DMS114 treated with DMSO at 0.1 percent for 48 hours (cell line): ENCODE data around the gene C1GALT1C1L.
"Not testable (repeated sequence)": the region's sequence is repeated elsewhere in the genome, so short reads cannot be mapped to it uniquely, and the experiment has no call there.

Experiments
- DNase-seq: peaks from one replicate; lab custom pipeline; 2025; ENCODE audit not compliant: unreplicated experiment; lab: John Stamatoyannopoulos, UW

Gene C1GALT1C1L

DNA sequence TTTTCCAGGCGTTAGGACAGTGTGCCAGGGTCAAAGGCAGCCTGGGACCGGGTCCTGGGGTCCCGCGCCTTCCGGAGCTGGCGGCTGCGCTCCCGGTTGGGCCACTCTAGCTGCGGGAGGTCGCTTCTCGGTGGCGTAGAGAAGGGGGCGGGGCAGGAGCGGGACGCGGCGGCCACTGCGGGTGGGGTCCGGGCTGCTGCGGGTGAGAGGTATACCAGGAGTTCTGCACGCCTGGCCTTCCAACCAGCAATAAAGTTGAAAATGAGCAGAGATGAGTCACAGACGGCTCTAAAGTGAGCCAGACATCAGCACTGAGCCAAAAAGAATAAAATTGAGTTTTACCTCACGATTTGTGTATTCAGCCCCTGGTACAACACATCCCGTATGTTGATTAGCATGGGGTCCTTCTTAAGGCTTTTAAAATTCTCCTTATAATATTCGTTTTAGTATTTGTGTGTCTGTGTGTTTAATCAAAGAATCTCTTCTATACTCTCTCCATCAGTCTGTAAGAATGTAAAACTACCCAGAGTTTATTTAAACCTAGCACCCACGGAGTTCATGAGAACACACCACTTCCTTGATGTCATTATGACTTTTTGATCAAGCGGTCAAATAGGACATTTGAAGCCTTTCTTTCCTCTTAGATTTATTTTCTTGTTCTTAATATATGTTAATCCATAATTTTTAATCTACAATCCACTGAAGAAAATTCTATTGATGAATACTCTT lies at the start of gene C1GALT1C1L:
Gene C1GALT1C1L, minus strand, starts transcription at position 108 of the 729 bp plus-strand sequence. Its CDS starts 107 bp downstream, at position 1.
- no peak for DNase-seq

DNA sequence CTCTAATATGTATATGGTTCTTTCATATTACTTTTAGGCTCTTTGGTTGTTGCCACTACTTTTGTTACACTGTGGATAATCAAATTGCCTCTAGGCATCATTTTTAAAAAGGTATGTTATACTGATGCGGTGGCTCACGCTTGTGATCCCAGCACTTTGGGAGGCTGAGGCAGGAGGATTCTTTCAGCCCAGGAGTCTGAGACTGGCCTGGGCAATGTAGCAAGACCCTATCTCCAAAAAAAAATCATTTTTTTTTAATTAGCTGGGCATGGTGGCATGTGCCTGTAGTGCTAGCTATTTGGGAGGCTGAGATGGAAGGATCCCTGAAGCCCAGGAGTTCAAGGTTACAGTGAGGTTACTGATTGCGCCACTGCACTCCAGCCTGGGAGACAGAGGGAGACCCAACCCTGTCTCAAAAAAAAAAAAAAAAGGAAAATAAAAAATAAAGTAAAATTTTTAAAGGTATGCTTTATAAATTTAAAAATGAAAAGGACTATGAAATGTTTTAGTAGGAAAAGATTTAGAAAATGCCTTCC lies 49.5 kb upstream of the C1GALT1C1L start:
- DNase-seq: no peak

- no peak for DNase-seq
Observed at GRCh38 chr2:43724728-43725526, 48.7 kb upstream of the C1GALT1C1L start.

DNA sequence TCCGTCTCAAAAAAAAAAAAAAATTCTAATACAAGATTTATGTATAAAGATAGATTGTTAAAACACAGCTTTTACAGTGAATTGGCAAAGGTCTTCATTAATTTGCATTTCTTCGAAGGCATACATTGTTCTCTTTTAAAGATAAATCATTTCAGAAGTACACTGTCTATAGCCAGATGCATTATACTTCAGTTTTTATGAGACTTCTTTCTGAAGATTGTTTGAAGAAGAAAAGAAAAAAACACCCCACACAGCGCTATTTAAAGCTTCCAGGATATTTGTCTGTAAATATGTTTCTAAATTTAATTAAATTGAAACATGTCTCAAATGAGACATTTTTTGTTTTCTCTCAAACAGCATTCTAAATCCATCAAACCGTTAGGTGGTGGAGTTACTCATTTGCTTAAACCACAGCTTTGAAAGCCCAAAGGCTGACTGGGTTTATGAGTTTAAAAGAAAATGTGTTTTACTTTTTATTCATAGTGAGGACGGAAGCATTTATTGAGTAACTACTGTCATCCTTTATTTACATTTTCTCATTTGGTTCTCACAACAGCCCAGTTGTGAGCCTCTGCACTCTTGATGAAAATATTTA lies 42.4 kb upstream of the C1GALT1C1L start:
- DNase-seq: no peak

DNA sequence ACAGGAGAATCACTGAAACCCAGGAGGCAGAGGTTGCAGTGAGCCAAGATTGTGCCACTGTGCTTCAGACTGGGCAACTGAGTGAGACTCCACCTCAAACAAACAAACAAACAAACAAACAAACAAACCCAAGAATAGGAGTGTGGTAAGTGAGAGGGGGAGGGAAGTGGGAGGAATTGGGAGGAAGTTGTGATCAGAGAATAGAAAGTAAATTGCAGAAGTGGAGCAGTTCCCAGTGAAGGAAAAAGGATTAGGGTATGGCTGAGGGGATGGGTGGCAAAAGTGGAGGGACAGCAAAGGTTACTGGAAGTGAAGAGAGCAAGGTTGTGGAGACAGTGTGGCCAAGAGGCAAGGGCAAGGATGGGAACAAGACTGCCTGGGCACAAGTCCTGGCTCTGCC lies 41.1 kb upstream of the C1GALT1C1L start:
- no peak for DNase-seq

DNA sequence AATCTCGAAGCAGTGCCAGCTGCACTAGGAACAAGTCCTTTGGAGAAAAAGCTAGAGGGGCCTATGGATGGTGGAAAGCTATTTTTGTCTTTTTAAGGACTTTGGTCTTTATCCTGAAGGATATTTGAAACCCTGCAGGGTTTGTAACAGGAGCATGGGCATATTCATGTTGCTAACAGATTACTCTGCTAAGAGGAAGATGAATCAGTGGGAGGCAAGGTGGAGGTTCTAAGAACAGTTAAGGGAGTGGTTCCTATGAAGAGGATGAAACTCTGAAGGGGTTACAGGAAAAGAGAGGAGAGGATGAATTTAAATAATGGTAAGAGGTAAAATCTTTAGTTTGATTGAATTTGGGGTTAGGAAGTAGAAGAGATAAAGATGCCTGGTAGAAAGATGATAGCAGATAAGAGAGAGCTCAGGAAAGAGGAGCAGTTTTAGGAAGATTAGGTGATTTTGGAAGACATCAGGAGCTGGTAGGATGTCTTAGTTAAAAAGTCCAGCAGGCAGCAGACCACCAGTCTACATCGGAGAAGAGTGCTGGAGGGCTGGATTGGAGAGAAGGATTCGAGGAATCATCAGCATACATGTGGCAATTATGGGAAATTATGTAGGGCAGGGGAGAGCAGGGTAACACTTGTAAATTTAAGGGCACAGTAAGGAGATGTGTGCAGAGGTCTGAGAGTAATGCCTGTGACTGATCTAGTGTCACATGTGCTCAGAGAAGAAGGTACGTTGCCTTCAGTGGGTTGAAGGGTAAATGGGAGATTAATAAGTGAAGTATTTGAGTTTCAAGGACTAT lies 39.3 kb upstream of the C1GALT1C1L start:
- no peak for DNase-seq

GRCh38 chr2:43714164-43714563 lies 37.9 kb upstream of the C1GALT1C1L start:
- DNase-seq: no peak

GRCh38 chr2:43710866-43711265 lies 34.6 kb upstream of the C1GALT1C1L start:
- DNase-seq: no peak

DNA sequence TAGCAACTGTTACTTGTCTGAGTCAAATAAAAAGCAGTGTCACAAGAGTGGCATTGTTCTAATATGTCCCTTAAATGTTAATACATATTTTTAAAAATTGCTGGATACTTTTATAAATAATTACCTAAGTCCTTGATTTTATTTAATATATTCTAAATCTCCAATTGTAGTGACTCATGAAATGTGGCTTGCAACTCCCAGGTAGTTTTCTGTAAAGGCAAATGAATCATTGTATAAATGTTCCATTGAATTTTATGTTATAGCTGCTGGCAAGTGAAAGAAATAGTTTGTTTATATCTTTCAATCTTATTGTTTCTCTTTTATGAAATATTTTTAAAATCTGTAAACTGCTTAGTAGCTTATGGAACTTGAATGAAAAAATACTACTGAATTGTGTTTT lies 32.7 kb upstream of the C1GALT1C1L start:
- no peak for DNase-seq

DNA sequence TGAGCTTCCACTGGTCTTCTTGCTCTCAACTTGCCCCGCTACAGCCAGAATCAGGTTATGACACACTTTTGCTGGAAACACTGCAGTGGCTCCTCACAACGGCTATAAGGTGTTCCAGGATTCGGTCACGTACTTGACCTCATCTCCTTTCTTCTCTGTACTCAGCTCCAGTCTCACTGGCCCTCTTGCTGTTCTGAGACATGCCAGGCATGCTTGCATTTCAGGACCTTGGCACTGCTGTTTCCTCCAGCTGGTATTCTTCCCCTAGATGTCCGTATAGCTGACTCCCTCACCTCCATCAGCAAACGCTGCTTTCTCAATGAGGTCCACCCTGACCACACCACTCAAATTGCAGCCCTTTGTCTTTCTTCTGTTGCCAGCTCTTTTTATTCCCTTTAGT lies 31.9 kb upstream of the C1GALT1C1L start:
- no peak for DNase-seq

- no peak for DNase-seq
Observed at GRCh38 chr2:43707255-43708015, 31.2 kb upstream of the C1GALT1C1L start.

DNA sequence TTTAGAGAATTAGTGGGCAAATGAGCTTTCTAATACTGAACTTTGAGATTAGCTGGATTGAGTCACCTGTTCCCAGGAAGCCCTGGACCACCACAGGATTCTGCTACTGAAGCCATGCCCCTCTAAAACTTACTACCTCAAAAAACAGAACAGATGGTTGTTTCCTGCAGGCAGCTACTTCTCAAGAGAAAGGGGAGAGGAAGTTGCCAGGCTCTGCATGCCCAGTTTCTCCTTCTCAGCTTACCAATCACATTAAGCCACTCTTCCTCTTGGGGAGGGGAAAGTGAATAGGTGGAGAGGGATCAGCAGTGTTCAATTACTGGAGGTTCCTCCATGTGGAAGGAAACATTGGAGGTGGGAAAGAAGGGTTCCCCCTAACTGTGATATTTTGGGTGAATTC lies 24.9 kb upstream of the C1GALT1C1L start:
- DNase-seq: no peak

- no peak for DNase-seq
Observed at GRCh38 chr2:43699761-43700160, 23.5 kb upstream of the C1GALT1C1L start.

- not testable (repeated sequence) for DNase-seq
Observed at GRCh38 chr2:43698140-43698539, 21.9 kb upstream of the C1GALT1C1L start.

GRCh38 chr2:43692428-43692994 lies 16.3 kb upstream of the C1GALT1C1L start:
- no peak for DNase-seq

GRCh38 chr2:43689999-43690398 lies 13.8 kb upstream of the C1GALT1C1L start:
- DNase-seq: no peak

- DNase-seq: no peak
Observed at GRCh38 chr2:43685357-43685756, 9.1 kb upstream of the C1GALT1C1L start.

GRCh38 chr2:43677783-43678182 lies 1.6 kb upstream of the C1GALT1C1L start:
- DNase-seq: not testable (repeated sequence)

- no peak for DNase-seq
Observed at GRCh38 chr2:43675646-43676321, 445 bp downstream of the C1GALT1C1L start.
